LHCN-M2 (cell line): ENCODE results near the gene IL12B. TPM values are rescaled to one million over a fixed set of nuclear protein-coding genes. Genes with fewer than 3 reads are reported as not detected.
"Not testable (repeated sequence)": the region's sequence is repeated elsewhere in the genome, so short reads cannot be mapped to it uniquely, and the experiment has no call there.

Experiments
- DNase-seq: peaks from one replicate; pipeline ENCODE4 v3.0.0-alpha.2; 2012; ENCODE audit warnings: low read depth
- total RNA-seq: library from RNA; depleted of rRNA; stranded (reverse); fragments of >200 nt; gene quantifications from 2 replicates; pipeline ENCODE4 v1.2.3, GENCODE V29; 2014; rRNA removed

Gene IL12B
- total RNA-seq, 1 experiment from 2014 or later, result not detected

DNA sequence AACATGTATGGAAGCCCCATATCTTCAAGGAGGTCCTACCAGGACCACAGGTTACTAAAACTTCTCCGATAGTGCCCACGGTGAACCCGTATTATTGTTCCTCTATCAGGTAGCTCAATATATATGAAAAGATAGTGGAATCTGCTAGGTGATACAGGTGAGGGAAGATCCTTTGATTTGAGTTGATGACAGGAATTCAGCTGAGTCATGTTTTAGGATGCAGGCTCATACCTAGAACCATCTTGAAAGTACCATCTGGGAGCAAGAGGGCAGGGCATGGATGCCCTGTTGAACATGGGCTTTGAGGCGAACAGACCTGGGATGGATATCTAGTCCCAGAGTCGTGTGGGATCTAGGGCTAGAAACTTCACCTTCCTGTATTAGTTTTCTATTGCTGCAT is 35.4 kb downstream of the IL12B start:
- DNase-seq, result no peak

DNA sequence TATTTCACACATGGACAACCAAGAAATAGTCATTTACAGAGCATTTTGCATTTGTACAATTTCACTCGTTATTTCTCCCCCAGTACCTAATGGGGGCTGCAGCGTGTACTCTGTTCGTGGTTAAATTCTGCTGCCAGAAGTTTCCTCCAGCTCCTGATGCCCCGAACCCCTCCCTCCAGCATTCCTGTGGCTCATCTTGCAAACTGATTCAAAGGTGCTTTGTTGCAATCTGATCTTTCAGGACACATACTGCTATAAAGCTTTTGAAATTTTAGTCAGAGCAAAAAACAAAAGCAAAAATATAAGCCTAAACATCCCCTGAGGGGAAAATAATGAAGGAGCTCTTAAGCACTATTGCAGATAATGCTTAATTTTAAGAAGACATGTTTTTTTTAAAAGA is 39.5 kb downstream of the IL12B start:
- peak; percentile 57 for DNase-seq

DNA sequence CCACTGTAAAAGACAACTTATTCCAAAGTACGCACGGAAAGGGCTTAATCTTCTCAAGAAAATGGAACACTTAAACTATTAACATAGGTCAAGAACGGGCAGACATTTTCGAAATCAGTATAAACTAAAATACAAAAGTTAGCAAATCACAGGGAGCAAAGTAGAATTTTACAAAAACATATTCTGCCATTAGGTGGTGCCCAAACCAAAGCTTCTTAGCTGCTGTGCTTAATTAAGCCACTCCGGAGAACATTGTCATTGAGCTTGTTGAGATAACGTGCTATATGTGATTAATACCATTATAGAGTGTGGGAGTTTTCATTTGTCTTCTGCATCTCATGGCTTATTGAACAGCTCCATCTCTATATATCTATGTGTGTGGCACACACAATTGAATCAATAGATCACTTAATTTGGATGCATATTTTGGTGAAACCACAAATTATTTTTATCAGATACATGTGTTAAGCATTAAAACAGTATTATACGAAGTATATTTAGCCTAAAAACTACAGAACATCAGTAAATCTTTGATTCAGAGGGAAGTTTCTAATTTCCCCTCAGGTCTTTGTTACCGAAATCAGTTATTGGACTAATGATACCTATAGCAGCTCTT is 43.8 kb downstream of the IL12B start:
- DNase-seq, result peak; percentile 41

DNA sequence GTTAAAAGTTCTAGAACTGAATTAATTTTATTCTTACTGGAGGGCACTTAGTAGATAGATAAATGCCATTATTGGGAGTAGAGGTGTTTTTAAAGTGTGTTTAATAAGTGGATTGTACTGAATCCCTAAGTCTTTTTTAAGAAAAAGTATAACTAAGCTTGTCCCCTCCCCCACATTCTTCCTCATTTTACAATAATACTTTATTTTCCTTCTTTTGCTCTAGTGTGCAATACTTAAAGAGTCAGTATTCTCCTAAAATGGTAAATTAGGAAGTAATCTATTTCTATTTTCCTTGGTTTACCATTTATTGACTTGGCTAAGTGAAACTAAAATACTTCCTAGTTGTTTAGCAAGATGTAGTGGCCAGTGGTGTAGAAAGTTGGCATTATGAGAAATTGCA is 55.6 kb downstream of the IL12B start:
- no peak for DNase-seq

DNA sequence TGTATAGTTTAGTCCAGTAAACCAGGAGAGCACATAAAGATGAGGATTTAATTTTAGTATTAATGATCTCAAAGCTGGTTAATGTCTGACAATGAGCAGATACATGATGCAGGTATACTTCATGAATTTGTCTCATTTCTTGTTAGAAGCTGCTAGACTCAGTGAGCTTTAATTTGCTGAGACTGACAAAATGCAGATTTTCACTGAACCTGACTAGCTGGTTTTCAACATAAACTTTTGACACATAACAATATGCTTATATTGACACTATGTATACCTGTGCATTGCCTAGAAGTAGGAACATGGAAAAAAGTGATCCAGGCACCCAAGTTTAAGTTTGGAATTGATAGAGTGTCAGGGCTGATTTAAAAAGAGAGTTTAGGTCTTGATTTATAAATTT is 56.4 kb downstream of the IL12B start:
- DNase-seq, result no peak

DNA sequence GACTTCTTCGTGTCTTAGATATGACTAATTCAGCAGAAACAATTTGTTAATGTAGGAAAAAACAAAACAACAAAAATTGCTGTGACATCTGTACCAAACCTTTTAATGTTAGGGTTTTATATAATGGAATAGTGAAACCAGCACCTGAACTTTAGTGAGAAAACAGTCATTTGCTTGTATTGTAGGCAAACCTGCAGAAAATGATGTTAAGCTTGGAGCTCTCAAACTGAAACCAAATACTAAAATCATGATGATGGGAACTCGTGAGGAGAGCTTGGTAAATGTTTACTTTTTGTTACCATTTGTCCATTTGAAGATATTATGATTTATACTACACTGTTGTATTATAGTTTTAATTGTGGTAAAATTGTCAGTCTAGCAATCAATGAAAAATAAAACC is 60.6 kb downstream of the IL12B start:
- no peak for DNase-seq

DNA sequence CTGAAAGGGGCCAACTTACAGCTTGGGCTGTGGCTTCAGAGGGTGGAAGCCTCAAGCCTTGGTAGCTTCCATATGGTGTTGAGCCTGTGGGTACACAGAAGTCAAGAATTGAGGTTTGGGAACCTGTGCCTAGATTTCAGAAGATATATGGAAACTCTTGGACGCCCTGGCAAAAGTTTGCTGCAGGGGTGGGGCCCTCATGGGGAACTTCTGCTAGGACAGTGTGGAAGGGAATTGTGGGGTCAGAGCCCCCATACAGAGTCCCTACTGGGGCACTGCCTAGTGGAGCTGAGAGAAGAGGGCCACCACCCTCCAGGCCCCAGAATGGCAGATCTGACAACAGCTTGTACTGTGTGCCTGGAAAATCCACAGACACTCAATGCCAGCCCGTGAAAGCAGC is 63.5 kb downstream of the IL12B start:
- not testable (repeated sequence) for DNase-seq

Other genes with a start within 250 kb of the IL12B start
- 2.8 and 3.3 TPM in 2 replicates for gene EBF1, start 230.6 kb downstream of the IL12B start, total RNA-seq
- 43.7 and 44.4 TPM in 2 replicates for gene RNF145, start 120.9 kb downstream of the IL12B start, total RNA-seq
- 36.5 and 36.7 TPM in 2 replicates for gene UBLCP1, start 67.2 kb downstream of the IL12B start, total RNA-seq